D341Med (cell line): ENCODE results near the gene FAU.

Source experiments
- DNase-seq: peaks from one replicate; pipeline ENCODE4 v3.0.0; 2012; ENCODE audit warnings: low spot score

Gene FAU

DNA sequence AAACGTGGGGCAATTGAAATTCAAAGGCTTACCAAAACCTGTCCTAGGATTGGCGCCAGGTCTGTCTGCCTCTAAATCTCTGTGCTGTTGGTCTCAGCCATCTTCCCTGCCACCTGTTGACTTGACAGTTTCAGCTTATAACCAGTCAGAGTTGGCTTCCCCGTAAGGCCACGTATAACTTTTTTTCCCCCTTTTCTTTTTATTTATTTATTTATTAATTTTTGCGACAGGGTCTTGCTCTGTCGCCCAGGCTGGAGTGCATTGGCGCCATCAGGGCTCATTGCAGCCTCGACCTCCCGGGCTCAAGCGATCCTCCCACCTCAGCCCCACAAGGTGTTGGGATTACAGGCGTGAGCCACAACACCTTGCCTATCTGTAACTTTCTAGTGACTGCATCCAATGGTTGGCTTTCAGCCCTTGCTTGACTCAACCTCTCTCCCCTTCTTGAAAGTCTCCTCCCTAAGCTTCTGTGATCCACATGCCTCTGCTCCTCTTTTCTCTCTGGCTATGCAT, 13.8 kb upstream of the FAU start:
- no peak for DNase-seq

DNA sequence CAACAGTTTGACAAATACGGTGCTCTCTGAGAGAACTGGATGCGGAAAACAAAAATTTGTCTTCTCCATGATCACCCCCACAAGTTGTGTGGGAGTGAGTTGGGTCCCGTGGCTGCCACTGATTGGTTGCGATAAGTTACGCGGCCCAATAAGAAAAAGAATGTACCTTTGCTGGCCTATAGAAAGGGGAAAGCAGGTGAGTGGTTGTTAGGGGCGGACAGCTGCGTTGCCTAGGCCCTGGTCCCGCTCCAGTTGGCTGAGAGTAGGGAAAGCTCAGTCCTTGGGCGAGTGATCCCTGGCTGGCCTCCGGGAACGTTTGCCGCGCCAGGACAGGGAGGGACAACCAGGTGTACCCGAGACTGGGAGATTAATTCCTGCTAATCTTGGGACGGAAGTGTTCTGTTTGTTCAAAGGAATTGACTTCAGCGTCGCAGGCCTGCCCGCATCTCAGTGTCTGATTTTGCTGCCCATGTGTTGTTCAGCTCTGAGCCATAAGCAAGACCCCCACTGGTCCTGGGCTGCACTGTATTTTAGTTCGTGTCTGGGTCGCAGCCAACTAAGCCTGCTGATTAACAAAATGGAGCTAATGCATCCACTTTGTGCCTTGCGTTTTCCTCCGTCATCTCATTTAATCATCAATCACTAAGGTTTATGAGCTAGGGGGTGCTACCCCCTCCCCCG, 13.2 kb upstream of the FAU start:
- DNase-seq, result peak; percentile 92

DNA sequence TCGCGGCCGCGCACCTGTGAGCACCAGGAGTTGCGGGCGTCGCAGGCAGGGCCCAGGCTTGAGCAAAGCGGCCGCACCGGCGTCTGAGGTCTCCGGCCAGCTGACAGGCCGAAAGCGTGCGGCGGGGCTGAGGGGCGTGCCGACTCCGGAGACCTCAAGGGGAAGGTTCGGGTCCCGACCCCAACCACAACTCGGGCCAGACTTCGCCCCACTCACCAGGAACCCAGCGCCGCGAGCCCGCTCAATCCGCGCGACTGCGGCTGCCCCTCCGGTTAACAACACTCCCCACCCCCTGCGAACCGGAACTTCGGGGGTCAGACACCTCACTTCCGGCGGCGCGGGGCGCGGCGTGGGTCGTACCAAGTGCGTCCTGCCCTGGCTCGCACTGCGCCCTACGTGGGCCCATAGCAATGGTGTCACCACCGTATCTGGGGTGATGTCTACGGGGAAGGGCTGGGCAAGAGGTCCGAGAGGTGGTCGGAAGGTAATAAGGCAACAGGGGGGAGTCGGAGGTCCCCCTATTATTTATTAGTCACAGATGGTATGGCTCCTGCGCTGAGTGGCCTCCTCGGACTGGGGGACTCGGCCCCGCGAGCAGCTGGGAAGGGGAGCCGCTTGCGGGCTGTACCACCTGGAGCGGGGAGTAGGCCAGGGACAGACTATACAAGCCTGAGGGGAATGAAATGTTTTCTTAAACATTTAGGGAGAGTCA, 12.5 kb upstream of the FAU start, which contains the start of gene SYVN1:
Gene SYVN1 (minus strand): TSS at position 280 of the 712 bp plus-strand sequence. CDS start 918 bp downstream, outside the sequence.
- peak; percentile 93 for DNase-seq

DNA sequence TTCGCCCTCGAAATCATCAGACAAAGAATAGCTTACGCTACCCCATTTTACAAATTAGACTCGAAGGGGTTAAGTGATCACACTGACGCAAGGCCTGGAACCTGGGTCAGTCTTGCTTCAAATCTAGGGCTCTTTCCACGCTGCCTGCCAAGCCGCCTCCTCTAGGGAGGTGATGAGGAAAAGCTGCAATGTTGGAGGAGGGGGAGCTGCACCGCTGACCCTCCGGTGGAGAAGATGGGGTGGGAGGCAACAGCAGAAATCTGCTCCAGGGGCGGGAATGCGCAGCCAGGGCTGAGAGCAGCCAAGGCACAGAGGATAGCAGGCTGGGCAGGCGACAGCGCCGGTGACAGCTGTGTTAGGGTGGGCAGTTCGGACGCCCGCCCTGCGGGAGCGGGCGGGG, 11.8 kb upstream of the FAU start:
- DNase-seq, result peak; percentile 43

DNA sequence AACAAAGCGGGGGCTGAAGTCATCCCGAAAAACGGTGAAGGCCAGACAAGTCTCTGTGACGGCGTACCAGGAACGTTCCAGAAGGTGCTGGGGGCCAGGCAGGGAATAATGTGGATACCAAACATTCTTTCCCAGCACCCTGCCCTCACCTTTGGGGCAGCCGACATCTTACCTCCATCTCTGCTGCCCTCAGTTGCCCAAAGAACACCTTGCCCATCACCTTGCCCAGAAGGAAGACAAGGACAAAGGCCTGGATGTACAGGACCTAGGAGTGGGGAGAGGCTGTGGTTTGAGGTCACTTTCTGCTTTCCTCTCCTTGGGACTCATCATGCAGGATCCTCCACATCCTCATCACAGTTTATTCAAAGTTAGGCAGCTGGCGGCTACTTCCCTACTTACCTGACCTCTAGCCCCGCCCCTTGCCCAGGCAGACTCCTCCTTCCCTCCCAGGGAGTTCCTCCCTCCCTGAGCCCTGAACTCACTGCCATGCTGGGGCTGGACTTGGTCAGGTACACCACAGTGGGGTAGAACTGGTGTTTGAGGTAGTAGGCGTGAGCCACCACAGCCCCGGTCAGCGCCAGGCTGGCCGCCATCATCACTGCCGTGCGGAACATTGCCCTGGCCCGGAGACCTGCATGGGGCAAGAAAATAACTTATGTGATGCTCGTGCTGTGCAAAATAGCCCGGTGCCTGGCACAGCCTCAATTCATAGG, 11.2 kb upstream of the FAU start:
- DNase-seq, result no peak

DNA sequence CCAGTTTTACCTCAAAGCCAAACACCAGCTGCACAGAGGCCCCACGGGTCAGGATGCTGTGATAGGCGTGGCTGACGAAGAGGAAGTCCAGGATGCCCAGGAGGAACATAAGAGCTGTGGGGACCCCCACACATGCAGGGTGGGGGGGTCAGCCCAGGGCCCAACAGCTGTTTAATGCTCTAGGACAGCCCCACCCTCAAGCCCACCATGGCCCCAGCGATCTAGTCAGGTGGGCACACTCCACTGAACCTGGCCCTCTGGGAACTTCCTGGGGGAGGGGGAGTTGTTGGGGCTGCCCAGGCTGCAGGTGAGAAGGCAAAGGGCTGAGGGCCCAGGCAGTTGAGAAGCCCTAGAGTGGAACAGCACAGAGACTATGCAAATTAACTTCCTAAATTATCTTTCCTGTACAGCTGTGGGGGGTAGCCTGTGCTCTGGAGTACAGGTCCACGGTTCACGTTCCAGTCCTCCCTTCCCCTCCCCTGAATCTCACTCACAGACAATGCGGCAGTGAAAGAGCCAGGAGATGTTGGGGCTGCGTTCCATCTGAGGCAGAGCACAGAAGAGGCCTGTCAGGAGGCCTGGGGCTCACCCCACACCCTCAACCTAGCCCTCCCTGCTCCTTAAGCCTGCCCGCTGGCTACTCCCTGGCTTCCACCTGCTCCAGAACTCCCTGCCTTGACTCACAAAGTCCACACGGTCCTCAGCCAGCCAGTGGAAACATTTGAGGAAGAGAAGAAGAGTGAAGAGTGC, 10.5 kb upstream of the FAU start:
- DNase-seq, result no peak

DNA sequence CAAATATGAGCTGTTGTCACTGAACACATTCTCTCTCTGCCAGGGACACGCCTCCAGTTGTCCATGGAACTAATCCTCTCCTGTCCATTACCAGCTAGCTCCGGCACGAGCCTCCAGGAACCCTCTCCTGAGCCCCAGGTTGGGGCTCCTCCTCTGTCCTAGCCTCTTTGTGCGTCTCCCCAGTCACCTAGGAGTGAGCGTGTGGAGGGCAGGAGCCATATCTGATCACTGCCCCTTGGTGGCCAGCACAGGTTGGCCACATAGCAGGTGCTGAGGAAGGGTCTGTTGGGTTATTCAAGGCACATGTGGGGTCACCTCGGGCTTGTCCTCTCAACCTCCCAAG, 9.9 kb upstream of the FAU start:
- no peak for DNase-seq

DNA sequence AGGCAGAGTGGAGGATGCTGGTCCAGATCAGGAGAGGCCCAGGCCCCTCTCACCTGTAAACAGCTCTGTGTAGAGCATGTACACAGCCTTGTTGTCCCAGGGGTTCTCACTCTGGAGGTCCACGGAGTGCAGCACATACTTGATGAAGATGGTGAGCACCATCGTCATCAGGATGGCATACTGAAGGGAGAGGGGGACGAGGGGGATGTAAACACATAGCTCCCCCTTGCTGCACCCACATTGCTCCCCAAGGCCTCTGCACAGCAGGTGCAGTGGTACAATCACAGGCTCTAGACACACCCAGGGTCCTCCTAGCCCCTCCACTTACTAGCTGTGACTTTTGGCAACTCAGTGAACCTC, 9.5 kb upstream of the FAU start:
- DNase-seq, result no peak

DNA sequence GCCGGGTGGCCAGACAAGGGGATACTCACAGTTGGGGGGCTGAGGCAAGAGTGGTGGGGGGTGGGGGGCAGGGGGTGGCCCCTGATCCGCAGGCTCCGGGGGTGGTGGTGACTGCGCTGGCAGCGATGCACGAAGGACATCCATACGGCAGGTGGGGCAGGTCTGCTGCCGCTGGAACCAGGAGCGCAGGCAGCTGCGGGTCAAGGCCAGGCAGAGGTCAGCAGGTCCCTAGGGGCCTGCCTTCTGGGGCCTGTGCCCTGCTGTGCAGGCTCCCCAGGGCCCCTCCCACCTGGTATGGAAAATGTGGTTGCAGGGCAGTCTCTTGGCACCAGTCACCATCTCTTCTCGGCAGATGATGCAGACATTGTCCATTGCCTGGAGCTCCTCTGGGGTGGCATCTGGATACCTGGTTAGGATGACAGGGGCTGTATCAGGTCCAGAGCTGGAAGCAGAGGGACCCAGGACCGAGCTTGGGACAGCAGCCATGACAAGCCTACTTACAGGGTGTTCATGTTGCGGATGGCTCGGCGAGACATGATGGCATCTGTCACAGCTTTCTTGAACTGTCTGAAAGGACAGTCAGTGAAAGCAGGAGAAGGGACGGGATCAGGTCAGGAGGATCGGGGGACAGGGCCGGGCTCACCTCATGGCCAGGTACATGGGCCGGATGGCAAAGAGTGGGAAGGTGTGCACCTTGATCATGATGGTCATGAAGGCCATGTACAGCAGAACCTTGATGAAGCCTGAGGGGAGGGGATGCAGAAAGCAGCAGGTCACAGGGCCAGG, 8.9 kb upstream of the FAU start:
- DNase-seq, result no peak

DNA sequence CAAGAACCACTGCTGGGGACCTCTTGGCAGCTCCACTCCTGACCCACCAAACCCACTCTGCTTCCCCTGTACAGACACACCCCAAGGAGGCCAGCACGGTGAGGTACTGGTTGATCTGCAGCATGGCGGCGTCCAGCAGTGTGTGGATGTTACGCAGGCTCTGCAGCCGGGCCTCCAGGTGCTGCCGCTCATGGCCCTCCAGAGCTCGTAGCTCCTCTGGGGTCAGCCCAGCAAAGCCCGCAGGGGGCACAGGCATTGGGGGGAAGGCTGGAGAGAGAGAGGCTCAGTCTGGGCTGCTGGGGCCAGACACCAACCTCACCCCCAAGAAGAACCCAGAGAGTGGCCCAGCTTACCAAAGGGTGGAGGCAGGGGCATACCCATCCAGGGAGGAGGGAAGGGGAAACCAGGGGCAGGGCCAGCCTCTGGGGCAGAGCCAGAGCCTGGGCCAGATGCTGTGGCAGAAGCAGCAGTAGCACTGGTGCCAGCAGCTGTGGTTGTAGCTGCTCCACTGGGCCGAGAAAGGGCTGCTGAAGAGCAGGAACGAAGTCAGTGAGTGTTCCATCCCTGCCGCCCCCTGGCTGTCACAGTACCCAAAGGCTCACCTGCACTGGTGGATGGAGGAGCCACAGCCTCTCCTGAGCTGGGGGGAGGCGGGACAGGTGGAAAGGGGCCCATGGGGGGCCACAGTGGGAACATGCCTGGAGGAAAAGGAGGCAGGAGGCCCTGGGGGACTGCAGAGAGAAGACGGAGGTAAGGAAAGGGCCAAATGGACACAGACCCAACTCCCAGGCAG, 7.9 kb upstream of the FAU start:
- no peak for DNase-seq

DNA sequence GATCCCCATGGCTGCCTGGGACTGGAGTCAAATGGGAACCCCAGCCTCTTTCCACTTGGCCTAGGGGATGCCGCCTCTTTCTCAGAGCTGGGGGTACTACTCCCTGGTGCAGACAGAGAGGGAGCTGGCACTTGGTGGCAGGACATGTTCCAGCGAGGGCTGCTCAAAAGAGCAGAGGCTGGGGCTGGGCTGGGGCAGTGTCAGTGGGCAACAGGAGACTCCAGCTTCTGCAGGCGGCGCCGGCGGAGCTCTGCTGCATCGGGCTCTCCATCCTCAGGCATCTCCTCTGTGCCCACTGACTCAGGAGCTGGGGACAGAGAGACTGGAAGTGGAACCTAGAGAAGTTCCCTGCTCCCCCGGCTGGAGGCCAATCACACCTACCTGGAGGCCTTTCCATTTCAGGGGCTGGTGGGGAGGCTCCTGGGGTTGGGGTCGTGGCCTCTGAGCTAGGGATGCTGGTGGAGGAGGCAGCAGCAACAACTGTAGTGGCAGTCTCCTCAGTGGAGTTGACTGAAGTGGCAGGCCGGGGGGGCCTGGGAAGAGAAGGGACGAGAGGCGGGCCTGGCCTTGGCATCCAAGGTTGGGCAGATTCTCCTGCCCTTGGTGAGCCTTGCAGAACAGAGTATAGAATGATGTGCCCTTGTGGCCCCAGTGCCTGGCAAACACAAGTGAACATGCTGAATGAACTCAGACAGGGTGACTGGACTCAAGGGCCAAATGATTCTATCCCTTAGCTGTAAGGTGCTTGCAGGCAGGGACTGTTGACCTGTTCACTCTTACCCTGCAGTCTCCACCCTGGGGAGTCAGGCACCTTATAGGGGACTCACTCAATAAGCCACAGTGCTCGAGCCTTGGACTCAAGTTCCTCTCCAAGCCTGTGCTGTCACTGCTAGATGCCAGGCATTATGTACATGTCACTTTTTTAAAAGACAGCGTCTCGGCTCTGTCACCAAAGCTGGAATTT, 6.5 kb upstream of the FAU start:
- no peak for DNase-seq

DNA sequence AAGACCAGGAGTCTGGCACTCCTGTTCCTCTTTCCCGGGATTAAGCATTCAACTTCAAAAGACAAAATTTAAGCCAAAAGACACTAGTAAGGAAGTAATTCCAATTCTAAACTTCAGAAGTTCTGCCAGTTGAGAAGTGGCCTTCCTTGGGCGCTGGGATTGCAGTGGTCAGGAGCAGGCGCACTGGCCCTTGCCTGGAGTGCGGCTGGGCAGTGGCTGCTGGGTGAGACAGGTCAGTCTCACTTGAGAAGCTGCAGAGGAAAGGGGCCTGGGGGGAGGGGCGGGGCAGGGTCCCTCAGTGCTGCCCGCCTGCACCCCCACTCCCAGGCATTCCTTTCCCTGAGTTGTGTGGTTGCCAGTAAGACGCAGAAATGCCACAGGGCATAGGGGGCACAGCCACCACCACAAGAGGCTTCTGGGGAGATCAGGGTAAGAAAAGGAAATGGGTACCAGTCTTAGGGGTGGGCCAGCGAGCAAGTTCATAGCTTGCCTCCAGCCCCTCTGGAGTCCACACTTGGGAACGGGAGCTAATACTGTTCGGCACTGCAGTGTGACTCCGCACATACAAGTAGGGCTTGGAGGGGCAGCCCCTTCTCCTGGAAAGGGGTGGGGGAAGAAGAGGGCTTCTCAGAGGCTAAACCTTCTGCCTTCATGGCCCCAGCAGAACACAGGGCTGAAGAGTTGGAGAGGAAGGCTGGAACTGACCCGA, 5.7 kb upstream of the FAU start:
- no peak for DNase-seq

DNA sequence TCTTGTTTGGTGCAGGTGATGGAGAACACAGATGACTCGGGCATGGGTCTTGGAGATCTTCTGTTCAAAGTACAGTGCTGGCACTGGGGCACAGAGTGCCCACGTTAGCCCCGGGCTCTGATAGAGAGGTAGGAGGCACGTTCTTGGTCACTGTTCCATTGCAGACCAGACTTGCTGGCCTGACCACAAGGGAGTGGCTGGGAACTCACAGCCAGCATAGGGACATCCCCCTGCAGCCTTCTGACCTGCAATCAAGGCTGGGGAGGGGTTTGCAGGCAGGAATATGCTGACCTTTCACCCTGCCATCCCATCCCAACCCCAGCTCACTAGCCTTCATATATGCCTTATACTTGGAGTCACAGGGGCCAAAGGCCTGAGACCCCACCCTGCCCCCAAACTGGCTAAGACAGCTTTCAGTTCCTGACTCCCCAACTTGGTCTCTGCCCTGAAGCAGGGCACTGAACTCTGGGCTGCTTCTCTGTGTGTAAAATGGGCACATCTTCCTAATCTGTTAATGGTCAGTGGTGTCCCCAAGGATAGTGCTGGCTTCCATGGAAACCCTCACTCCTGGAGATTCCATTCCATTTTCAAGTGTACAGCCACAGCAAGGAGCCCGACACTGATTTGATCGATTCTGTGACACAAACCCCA, 4.8 kb upstream of the FAU start:
- DNase-seq, result no peak

DNA sequence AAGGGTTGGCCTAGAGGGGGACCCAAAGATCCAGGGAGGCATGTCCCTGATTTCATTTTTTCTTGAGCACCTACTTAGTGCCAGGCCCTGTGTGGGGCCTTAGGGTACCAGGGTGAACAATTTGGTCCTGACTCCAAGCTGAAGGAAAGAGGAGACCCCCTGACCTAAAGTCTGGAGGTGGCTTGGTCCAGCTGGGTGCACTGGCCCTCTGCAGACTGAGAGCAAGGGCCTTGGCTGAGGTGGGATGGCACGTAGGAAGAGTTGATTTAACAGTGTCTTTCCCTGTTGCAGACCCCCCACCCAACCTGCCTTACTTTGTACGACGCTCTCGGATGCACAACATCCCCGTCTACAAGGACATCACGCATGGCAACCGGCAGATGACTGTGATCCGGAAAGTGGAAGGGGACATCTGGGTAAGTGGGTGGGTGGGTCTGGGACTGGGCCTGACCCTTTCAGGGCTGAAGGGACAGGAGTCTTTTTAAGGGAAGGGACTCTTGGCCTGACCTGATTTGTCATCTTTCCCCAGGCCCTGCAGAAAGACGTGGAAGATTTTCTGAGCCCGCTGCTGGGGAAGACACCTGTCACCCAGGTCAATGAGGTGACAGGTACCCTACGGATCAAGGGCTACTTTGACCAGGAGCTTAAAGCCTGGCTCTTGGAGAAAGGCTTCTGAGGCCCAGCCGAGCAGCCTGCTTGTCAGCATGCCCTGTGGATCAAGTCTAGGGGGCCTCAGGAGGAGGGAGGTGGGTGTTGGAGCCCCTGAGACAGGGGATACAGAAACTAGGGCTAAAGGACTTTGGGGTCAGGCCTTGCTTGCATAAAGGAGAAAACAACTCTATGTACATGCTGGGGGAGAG, 3.5 kb upstream of the FAU start:
- no peak for DNase-seq

DNA sequence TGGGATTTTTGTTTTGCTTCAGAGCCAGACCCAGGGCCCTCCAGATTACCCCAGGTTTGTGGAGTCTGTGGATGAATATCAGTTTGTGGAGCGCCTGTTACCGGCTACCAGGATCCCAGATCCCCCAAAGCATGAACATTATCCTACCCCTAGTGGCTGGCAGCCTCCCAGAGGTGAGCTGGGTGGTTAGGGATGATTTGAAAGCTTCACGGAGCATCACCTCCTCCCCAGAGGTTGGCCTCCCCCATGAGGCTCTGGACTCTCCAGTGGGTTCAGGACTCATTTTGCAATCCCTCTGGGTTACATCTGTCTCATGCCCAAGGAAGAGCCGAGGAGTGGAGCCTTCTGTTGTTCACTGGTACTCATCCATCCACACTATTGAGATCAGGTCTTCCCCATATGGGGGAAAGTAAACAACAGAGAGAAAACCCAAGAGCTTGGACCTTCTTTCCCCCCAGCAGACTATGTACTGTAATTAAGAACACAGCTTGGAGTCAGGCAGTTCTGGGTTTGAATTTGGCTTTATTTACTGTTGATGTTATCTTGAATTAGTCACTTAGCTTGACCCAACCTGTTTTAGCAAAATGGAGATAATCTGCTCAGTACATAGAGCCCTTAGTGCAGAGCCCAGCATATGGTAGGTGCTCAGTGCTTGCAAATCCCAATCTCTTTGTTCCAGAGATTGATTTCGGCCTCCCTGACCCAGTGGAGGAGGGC, 2.7 kb upstream of the FAU start:
- no peak for DNase-seq

DNA sequence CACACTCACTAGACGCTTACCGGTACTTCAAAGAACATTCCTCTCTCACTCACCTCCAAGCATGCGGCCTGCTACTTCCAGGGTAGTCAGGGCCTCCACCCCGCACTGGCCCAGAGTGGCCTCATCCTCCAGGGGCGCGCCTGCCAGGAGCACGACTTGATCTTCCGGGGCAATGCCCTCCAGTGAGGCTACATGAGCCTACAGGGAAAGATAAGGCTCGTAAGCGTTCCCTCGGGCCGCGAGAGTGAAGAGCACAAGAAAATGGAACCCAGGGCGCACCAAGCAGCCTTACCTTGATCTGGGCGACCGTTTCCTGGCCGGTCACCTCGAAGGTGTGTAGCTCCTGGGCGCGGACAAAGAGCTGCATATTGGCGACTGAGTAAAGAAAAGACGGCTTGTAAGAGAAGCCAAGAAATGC, 478 bp downstream of the FAU start:
- DNase-seq, result no peak

DNA sequence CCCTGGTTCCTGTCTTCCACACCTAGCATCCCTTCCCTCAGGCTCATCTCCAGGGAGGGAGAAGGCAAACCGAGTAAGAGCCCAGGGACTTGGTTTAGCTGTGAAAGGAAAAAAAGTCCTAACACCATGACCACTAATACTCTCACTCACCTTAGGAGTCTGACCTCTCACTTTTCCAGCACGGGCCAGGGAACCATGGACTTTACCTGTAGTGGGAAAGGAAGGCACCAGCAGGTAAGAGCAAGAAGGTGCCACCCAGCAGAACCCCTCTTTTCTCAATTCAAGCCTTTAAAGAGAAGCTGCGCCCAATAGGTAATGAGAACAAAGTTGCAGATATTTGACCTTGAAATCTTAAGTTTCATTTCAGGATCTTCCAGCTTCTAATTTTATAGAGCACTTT, 1.1 kb downstream of the FAU start:
- no peak for DNase-seq
